Measurements from ENCODE around the gene SHCBP1L.

Gene SHCBP1L

DNA sequence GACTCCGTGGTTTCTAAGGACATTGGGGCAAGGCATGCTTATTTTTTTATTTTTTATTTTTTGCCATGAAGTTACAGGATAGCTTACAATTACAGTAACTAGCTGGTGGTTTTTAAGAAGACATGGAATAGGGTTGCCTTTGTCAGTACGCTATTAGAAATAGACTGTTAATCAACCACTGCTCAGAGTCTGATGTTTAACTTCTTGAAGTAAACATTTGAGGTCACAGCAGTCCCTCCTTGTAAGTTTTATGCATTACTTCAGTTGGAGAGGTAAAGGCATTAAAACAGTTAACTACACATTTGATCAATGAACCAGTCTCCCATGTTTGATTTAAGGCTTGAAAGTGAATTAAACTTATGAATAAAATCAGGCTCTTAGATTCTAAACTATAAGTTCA, 19.3 kb upstream of the SHCBP1L start:
- peaks cover 14% of the 10 kb centered on the region for H3K27me3 ChIP-seq
- no peak overlapping the region for H3K4me3 ChIP-seq (ENCODE audit: low read depth in 1 of 2, low read length in 1 of 2)
- H3K27ac ChIP-seq: no peak overlapping the region
- TF ChIP-seq, protein P1, sequence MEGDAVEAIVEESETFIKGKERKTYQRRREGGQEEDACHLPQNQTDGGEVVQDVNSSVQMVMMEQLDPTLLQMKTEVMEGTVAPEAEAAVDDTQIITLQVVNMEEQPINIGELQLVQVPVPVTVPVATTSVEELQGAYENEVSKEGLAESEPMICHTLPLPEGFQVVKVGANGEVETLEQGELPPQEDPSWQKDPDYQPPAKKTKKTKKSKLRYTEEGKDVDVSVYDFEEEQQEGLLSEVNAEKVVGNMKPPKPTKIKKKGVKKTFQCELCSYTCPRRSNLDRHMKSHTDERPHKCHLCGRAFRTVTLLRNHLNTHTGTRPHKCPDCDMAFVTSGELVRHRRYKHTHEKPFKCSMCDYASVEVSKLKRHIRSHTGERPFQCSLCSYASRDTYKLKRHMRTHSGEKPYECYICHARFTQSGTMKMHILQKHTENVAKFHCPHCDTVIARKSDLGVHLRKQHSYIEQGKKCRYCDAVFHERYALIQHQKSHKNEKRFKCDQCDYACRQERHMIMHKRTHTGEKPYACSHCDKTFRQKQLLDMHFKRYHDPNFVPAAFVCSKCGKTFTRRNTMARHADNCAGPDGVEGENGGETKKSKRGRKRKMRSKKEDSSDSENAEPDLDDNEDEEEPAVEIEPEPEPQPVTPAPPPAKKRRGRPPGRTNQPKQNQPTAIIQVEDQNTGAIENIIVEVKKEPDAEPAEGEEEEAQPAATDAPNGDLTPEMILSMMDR (IDR thresholded peaks at IDR 0.05): no peak
- no peaks in the 10 kb centered on the region for H3K4me1 ChIP-seq (ENCODE audit: control insufficient read depth in 1 of 2, insufficient read depth in 1 of 2, low read depth in 1 of 2, low read length in 1 of 2)
- no peaks in the 10 kb centered on the region for H3K36me3 ChIP-seq
- H3K9me3 ChIP-seq: no peaks in the 10 kb centered on the region

DNA sequence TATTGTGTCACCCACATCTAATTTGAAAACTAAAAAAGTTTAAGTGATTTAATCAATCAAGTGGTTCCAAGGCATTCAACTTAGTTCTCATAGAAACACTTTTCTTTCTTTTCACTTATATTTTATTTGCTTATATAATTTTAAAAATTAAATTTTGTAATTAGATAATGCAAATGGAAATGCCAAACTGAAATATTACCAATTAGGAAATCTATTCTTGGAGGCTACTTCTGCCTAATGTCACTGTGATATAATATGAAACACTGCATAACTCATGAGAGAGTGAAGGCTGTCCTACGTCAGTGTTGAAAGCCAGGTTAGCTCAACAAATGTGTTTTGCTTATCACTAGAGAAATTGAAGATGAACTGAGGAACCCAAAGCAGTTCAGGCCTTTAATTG, 18.3 kb upstream of the SHCBP1L start:
- TF ChIP-seq, protein P1 (IDR thresholded peaks at IDR 0.05): no peak
- peaks cover 14% of the 10 kb centered on the region for H3K27me3 ChIP-seq
- no peaks in the 10 kb centered on the region for H3K9me3 ChIP-seq
- no peak overlapping the region for H3K27ac ChIP-seq
- H3K4me3 ChIP-seq (ENCODE audit: low read depth in 1 of 2, low read length in 1 of 2): no peak overlapping the region
- H3K4me1 ChIP-seq (ENCODE audit: control insufficient read depth in 1 of 2, insufficient read depth in 1 of 2, low read depth in 1 of 2, low read length in 1 of 2): no peaks in the 10 kb centered on the region
- H3K36me3 ChIP-seq: no peaks in the 10 kb centered on the region

DNA sequence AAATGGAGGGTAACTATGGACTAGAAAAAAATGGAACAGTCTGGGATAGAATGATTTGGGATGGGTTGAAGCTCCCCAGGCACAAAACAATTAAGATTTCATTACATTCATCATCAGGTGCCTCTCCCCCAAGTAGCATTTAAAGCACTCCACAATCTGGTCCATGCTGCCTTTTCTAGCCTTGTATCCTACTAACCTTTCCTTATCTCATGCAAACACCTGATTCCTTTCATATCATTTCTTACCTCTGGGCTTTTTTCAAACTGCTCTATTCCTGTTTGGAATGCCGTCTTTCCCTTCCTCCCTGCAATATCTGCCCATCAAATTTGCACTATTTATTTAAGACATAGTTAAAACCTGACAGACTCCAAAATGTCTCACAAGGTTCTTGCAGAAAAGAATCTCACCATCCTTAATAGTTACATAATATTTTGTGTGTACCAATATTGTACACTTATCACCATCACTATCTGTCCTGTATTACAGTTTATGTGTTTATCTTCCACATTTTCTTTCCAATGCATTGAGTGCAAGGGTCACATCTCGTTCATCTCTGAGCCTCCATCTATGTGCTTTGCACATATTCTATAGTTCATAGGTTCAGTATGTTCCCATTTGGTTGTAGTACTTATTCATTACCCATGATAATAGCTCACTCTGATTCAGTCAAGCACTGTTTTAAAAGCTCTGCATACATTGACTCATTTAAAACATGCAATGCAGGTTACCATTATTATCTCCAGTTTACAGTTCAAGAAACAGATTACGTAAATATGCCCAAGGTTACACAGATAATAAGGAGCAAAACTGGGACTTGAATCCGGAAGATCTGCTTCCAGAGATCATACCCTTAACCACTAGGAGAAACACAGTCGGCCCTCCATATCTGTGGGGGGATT, 16.1 kb upstream of the SHCBP1L start:
- no peak overlapping the region for H3K27ac ChIP-seq
- no peaks in the 10 kb centered on the region for H3K4me1 ChIP-seq (ENCODE audit: control insufficient read depth in 1 of 2, insufficient read depth in 1 of 2, low read depth in 1 of 2, low read length in 1 of 2)
- no peak overlapping the region for H3K4me3 ChIP-seq (ENCODE audit: low read depth in 1 of 2, low read length in 1 of 2)
- TF ChIP-seq, protein P1 (IDR thresholded peaks at IDR 0.05): no peak
- no peaks in the 10 kb centered on the region for H3K9me3 ChIP-seq
- H3K36me3 ChIP-seq: no peaks in the 10 kb centered on the region
- peaks cover 14% of the 10 kb centered on the region for H3K27me3 ChIP-seq

DNA sequence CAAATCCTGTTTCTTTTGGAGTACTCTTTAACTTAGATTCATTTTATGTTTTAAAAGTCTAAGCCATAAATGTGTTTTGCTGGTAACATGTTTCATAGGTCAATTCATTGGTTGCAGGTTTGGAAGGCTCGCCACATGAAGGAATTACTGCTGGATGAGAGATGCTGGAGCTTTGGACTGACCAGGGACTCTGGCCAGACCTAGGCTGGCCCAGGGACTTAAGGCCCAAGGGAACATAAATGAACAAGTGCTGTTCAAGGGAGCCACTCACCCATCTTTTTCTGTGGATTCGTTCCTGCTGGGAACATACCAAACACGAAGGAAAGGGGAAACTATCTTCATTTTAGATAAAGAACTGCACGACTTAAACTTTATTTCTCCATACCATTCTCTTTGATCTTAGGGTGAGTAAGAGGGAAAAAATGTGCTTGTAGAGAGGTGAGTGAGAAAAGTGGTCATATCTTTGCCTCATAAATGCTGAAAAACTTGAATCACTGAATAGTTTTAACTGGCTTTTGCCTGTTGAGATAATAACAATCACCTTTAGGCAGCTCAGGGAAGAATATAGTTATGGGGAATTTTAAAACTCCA, 15.3 kb upstream of the SHCBP1L start:
- no peak overlapping the region for H3K27ac ChIP-seq
- TF ChIP-seq, protein P1 (IDR thresholded peaks at IDR 0.05): no peak
- no peaks in the 10 kb centered on the region for H3K9me3 ChIP-seq
- peaks cover 14% of the 10 kb centered on the region for H3K27me3 ChIP-seq
- no peaks in the 10 kb centered on the region for H3K4me1 ChIP-seq (ENCODE audit: control insufficient read depth in 1 of 2, insufficient read depth in 1 of 2, low read depth in 1 of 2, low read length in 1 of 2)
- no peak overlapping the region for H3K4me3 ChIP-seq (ENCODE audit: low read depth in 1 of 2, low read length in 1 of 2)
- no peaks in the 10 kb centered on the region for H3K36me3 ChIP-seq

DNA sequence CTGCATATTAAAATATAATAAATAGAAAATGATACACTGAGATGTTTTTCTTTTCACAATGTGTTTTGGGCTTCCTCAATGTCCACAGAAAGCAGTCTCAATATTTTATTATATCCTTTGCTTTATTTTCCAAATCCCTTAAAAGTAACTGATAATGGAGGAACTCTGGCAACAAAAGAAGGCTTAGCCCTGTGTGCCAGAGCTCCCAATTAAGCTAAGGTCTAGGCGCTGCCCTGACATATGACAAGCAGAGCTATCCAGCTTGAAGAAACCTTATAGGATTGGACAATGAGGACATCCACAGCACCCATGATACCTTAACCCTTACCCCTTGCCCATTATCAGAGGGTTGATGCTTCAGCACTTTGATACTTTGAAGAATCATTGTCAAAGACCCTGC, 12.9 kb upstream of the SHCBP1L start:
- H3K4me3 ChIP-seq (ENCODE audit: low read depth in 1 of 2, low read length in 1 of 2): no peak overlapping the region
- H3K36me3 ChIP-seq: no peaks in the 10 kb centered on the region
- TF ChIP-seq, protein P1 (IDR thresholded peaks at IDR 0.05): no peak
- H3K9me3 ChIP-seq: no peaks in the 10 kb centered on the region
- H3K4me1 ChIP-seq (ENCODE audit: control insufficient read depth in 1 of 2, insufficient read depth in 1 of 2, low read depth in 1 of 2, low read length in 1 of 2): no peaks in the 10 kb centered on the region
- no peak overlapping the region for H3K27ac ChIP-seq
- peaks cover 7% of the 10 kb centered on the region for H3K27me3 ChIP-seq
